Astrocyte (in vitro differentiated cells and primary cell): ENCODE data around the gene MRPL41. TPM values are rescaled to one million over a fixed set of nuclear protein-coding genes. Genes with fewer than 3 reads are reported as not detected.
"Not testable (repeated sequence)": the region's sequence is repeated elsewhere in the genome, so short reads cannot be mapped to it uniquely, and the experiment has no call there.

Experiments
- DNase-seq: peaks from one replicate; pipeline ENCODE4 v3.0.0-alpha.2; 2010; ENCODE audit warnings: low read depth
- FAIRE-seq: peaks from 2 replicates; lab custom pipeline; 2011; peaks lifted over from hg19 to GRCh38; lab: Jason Lieb, UNC
- H2AFZ ChIP-seq: 2 replicates; pipeline ENCODE4 v1.6.0; 2012; ENCODE audit warnings: low read depth, low read length, inconsistent platforms
- H3K27ac ChIP-seq: 2 replicates; pipeline ENCODE4 v1.5.1; 2011; ENCODE audit warnings: low read depth, low read length, inconsistent platforms
- H3K27me3 ChIP-seq: 2 replicates; pipeline ENCODE4 v1.6.0; 2011; ENCODE audit warnings: low read length, inconsistent platforms; ENCODE audit not compliant: insufficient read depth
- H3K36me3 ChIP-seq: 2 replicates; pipeline ENCODE4 v1.5.1; 2011; ENCODE audit warnings: low read length, inconsistent platforms; ENCODE audit not compliant: insufficient read depth
- H3K4me1 ChIP-seq: 2 replicates; pipeline ENCODE4 v1.5.1; 2011; ENCODE audit warnings: low read length, inconsistent platforms; ENCODE audit not compliant: insufficient read depth
- H3K4me2 ChIP-seq: 2 replicates; pipeline ENCODE4 v1.6.0; 2012; ENCODE audit warnings: low read length, inconsistent platforms
- H3K4me3 ChIP-seq: 2 replicates; pipeline ENCODE4 v1.5.1; 2011; ENCODE audit warnings: low read depth, mild to moderate bottlenecking, low read length, inconsistent platforms; ENCODE audit not compliant: insufficient read depth
- H3K79me2 ChIP-seq: 2 replicates; pipeline ENCODE4 v1.6.0; 2012; ENCODE audit warnings: mild to moderate bottlenecking, low read length, inconsistent platforms; ENCODE audit not compliant: insufficient read depth
- H3K9ac ChIP-seq: 2 replicates; pipeline ENCODE4 v1.6.0; 2012; ENCODE audit warnings: mild to moderate bottlenecking, low read length, inconsistent platforms
- H3K9me3 ChIP-seq: 2 replicates; pipeline ENCODE4 v1.5.1; 2012; ENCODE audit warnings: low read depth, mild to moderate bottlenecking, low read length, inconsistent platforms; ENCODE audit not compliant: insufficient read depth
- H4K20me1 ChIP-seq: 2 replicates; pipeline ENCODE4 v1.6.0; 2012; ENCODE audit warnings: low read length, inconsistent platforms; ENCODE audit not compliant: insufficient read depth
- H3K27ac Mint-ChIP-seq: one replicate; pipeline ENCODE4 v1.8.0; 2021; ENCODE audit warnings: mild to moderate bottlenecking, mixed read lengths; ENCODE audit not compliant: unreplicated experiment
- H3K27me3 Mint-ChIP-seq: one replicate; pipeline ENCODE4 v1.8.0; 2021; ENCODE audit warnings: low read depth, mixed read lengths; ENCODE audit not compliant: unreplicated experiment
- H3K36me3 Mint-ChIP-seq: one replicate; pipeline ENCODE4 v1.8.0; 2021; ENCODE audit warnings: low read depth, mixed read lengths; ENCODE audit not compliant: unreplicated experiment
- H3K4me1 Mint-ChIP-seq: one replicate; pipeline ENCODE4 v1.8.0; 2021; ENCODE audit warnings: low read depth, mixed read lengths; ENCODE audit not compliant: unreplicated experiment
- H3K4me3 Mint-ChIP-seq: one replicate; pipeline ENCODE4 v1.8.0; 2021; ENCODE audit warnings: mild to moderate bottlenecking, moderate library complexity, mixed read lengths; ENCODE audit not compliant: unreplicated experiment
- H3K9me3 Mint-ChIP-seq: one replicate; pipeline ENCODE4 v1.8.0; 2021; ENCODE audit warnings: mild to moderate bottlenecking, mixed read lengths; ENCODE audit not compliant: unreplicated experiment
- EZH2 ChIP-seq: IDR thresholded peaks from 2 replicates; pipeline ENCODE4 v1.6.1; 2012; ENCODE audit warnings: mild to moderate bottlenecking, low read length, inconsistent platforms; ENCODE audit not compliant: insufficient read depth
- total RNA-seq: library from RNA; stranded (reverse); gene quantifications from 2 replicates; pipeline ENCODE4 v1.2.1, GENCODE V29; 2021
- TF ChIP-seq, protein P1 (sequence below): IDR thresholded peaks from 2 replicates; pipeline ENCODE4 v1.5.1; 2011; ENCODE audit warnings: low read depth, mild to moderate bottlenecking, inconsistent platforms, low read length, moderate library complexity; ENCODE audit not compliant: insufficient read depth

The MRPL41 gene
- total RNA-seq, 1 donor from 2014 or later = 58.6 TPM

DNA sequence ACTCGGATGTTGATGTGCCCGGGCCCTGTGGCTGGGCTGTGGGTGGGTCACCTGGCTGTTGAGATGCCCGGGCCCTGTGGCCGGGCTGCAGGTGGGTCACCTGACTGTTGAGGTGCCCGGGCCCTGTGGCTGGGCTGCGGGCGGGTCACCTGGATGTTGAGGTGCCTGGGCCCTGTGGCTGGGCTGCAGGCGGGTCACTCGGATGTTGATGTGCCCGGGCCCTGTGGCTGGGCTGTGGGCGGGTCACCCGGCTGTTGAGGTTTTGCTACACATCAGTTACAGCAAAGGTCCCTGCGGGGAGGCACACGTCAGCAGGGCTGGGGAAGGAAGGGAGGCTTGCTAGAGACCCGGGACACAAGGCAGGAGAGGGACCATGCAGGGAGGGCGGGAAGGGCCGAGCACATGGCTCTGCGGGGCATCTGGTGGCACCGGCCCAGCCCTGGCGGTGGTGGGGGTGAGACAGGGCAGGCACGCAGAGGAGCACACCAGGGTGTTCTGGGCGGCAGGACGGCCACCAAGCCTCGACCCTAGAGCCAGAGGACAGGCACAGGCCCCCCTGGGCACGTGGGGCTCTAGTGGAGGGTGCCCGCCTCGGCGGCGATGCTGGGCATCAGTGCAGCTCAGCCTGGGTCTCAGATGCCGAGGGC, 36.9 kb upstream of the MRPL41 start:
- TF ChIP-seq, protein P1, sequence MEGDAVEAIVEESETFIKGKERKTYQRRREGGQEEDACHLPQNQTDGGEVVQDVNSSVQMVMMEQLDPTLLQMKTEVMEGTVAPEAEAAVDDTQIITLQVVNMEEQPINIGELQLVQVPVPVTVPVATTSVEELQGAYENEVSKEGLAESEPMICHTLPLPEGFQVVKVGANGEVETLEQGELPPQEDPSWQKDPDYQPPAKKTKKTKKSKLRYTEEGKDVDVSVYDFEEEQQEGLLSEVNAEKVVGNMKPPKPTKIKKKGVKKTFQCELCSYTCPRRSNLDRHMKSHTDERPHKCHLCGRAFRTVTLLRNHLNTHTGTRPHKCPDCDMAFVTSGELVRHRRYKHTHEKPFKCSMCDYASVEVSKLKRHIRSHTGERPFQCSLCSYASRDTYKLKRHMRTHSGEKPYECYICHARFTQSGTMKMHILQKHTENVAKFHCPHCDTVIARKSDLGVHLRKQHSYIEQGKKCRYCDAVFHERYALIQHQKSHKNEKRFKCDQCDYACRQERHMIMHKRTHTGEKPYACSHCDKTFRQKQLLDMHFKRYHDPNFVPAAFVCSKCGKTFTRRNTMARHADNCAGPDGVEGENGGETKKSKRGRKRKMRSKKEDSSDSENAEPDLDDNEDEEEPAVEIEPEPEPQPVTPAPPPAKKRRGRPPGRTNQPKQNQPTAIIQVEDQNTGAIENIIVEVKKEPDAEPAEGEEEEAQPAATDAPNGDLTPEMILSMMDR = no peak
- no peak for TF ChIP-seq EZH2
- Histone ChIP-seq H3K9me3 (no peaks in the 10 kb centered on the region), H3K4me3 (no peak overlapping the region), H3K9ac (no peak overlapping the region), H2AFZ (no peak overlapping the region), H3K4me1 (no peaks in the 10 kb centered on the region), H3K79me2 (no peaks in the 10 kb centered on the region), H3K27me3 (no peaks in the 10 kb centered on the region), H3K27ac (no peak overlapping the region), H4K20me1 (no peaks in the 10 kb centered on the region), H3K4me2 (no peak overlapping the region), H3K36me3 (no peaks in the 10 kb centered on the region)
- peaks cover 2% of the 10 kb centered on the region for H3K9me3 Mint-ChIP-seq
- H3K4me1 Mint-ChIP-seq = no peaks in the 10 kb centered on the region
- no peak overlapping the region for H3K4me3 Mint-ChIP-seq
- H3K27me3 Mint-ChIP-seq = peaks cover 2% of the 10 kb centered on the region
- peaks cover 4% of the 10 kb centered on the region for H3K36me3 Mint-ChIP-seq
- no peak for DNase-seq
- FAIRE-seq = no peak
- no peak overlapping the region for H3K27ac Mint-ChIP-seq

DNA sequence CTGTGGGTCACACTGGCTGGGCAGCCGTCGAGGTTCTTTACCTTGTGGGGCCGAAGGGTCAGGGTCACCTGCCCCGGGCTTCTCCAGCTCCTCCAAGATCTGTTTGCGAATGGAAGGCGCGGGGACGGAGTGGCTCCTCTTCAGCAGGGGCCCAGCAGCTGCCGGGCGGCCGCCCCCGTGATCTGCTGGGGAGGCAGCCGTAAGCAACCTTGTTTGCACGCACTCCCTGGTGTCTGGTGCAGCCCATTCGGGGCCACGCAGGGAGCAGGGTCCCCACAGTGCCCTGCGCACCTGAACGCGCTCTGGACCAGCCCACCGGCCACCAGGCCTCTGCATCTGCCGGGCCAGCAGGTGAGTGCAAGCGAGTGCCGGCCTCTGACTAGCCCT, 36.3 kb upstream of the MRPL41 start:
- Mint-ChIP-seq H3K36me3 (peaks cover 9% of the 10 kb centered on the region), H3K27me3 (peaks cover 2% of the 10 kb centered on the region), H3K4me1 (no peaks in the 10 kb centered on the region), H3K9me3 (peaks cover 2% of the 10 kb centered on the region), H3K27ac (no peak overlapping the region), H3K4me3 (no peak overlapping the region)
- FAIRE-seq (no peak), DNase-seq (no peak)
- no peaks in the 10 kb centered on the region for H3K27me3 ChIP-seq
- TF ChIP-seq, protein P1 = no peak
- no peak for TF ChIP-seq EZH2
- H3K9me3 ChIP-seq = no peaks in the 10 kb centered on the region
- H3K4me2 ChIP-seq = no peak overlapping the region
- no peaks in the 10 kb centered on the region for H3K79me2 ChIP-seq
- no peaks in the 10 kb centered on the region for H3K36me3 ChIP-seq
- no peak overlapping the region for H3K4me3 ChIP-seq
- no peak overlapping the region for H2AFZ ChIP-seq
- no peak overlapping the region for H3K27ac ChIP-seq
- no peaks in the 10 kb centered on the region for H4K20me1 ChIP-seq
- no peaks in the 10 kb centered on the region for H3K4me1 ChIP-seq
- no peak overlapping the region for H3K9ac ChIP-seq

DNA sequence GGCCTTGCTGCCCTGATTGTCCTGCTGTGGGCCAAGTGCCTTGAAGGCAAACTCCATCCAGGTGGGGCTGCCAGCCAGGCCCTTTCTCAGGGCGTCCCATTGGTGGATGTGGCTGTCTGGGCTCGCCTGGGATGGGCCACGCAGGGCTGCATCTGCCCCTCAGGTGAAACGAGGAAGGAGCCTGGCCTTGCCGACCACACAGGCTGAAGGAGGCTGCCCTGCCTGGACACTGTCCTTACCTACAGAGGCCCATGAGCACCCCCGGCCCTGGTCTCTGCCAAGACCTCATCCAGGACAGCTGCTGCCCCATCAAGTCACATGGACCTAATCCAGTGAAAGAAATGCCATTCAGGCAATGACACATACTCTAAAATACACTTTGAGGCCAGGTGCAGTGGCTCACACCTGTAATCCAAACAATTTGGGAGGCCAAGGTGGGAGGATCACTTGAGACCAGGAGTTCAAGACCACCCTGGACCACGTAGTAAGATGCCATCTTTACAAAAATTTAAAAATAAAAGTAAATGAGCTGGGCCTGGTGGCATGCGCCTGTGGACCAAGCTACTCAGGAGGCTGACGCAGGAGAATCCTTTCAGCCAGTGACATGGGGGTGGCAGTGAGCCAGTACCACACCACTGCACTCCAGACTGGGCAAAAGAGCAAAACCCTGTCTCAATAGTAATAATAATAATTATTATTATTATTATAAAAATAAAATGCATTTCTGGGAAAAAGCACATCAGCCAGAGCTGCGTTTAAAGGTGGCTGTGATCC, 35.3 kb upstream of the MRPL41 start:
- no peak overlapping the region for H3K27ac ChIP-seq
- H4K20me1 ChIP-seq = no peaks in the 10 kb centered on the region
- DNase-seq = no peak
- H3K9ac ChIP-seq = no peak overlapping the region
- TF ChIP-seq EZH2 = no peak
- TF ChIP-seq, protein P1 = no peak
- no peaks in the 10 kb centered on the region for H3K36me3 ChIP-seq
- Mint-ChIP-seq H3K4me1 (no peaks in the 10 kb centered on the region), H3K36me3 (peaks cover 12% of the 10 kb centered on the region), H3K4me3 (no peak overlapping the region), H3K9me3 (peaks cover 2% of the 10 kb centered on the region), H3K27me3 (peaks cover 2% of the 10 kb centered on the region), H3K27ac (no peak overlapping the region)
- no peak overlapping the region for H2AFZ ChIP-seq
- no peak overlapping the region for H3K4me2 ChIP-seq
- H3K27me3 ChIP-seq = no peaks in the 10 kb centered on the region
- H3K4me3 ChIP-seq = no peak overlapping the region
- FAIRE-seq = no peak
- no peaks in the 10 kb centered on the region for H3K79me2 ChIP-seq
- no peaks in the 10 kb centered on the region for H3K4me1 ChIP-seq
- H3K9me3 ChIP-seq = no peaks in the 10 kb centered on the region

DNA sequence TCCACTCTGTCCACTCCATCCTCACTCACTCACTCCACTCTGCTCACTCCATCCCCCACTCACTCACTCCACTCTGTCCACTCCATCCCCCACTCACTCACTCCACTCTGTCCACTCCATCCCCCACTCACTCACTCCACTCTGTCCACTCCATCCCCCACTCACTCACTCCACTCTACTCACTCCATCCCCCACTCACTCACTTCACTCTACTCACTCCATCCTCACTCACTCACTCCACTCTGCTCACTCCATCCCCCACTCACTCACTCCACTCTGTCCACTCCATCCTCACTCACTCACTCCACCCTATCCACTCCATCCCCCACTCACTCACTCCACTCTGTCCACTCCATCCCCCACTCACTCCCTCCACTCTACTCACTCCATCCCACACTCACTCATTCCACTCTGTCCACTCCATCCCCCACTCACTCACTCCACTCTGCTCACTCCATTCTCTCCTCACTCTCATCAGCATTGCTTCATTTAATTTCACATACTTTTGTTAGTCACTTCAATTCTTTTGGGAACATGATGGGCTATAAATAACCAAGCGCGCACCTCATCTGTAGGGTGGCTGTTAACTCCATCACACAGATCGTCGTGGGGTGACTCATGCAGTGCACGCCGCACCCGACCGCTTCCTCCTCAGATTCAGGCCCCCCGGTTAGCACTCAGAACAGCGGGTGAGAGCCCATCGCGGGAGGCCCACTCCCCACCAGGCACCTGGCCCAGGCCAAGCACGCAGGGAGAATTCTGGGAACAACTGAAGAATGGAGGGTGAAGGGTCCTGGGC, 32.8 kb upstream of the MRPL41 start:
- H3K4me1 ChIP-seq, H3K9me3 ChIP-seq, H3K36me3 Mint-ChIP-seq, H3K4me3 ChIP-seq, H3K27ac ChIP-seq, H3K9me3 Mint-ChIP-seq, H2AFZ ChIP-seq, H3K27me3 ChIP-seq, H3K9ac ChIP-seq, H3K27me3 Mint-ChIP-seq, FAIRE-seq, H3K27ac Mint-ChIP-seq, H3K36me3 ChIP-seq, H3K4me3 Mint-ChIP-seq, H3K79me2 ChIP-seq, H4K20me1 ChIP-seq, H3K4me1 Mint-ChIP-seq: not testable (repeated sequence)
- H3K4me2 ChIP-seq = peak overlapping the region; percentile 30
- DNase-seq = peak; percentile 34
